Measurements from ENCODE around the gene PHLDB1. TPM values are rescaled to one million over a fixed set of nuclear protein-coding genes. Genes with fewer than 3 reads are reported as not detected.
"Not testable (repeated sequence)": the region's sequence is repeated elsewhere in the genome, so short reads cannot be mapped to it uniquely, and the experiment has no call there.

Gene PHLDB1
- 42.2 and 48.7 TPM in 2 replicates for total RNA-seq (2014; rRNA removed; shearing (Covaris generic))
- 33.0 TPM in 2 replicates for polyA plus RNA-seq (2015; cell fraction: cytosol; rRNA removed)
- 103 and 106 TPM in 2 replicates for polyA plus RNA-seq (2015; cell fraction: nucleus; rRNA removed)

- DNase-seq (ENCODE audit: low read depth), result peak; percentile 76
These were observed at the start of gene PHLDB1 for GRCh38 chr11:118607401-118608359. PHLDB1 (plus strand) TSS chr11:118607615; CDS start chr11:118613837, 6,222 bp downstream.

- no peak for DNase-seq (ENCODE audit: low read depth)
These were observed 46.6 kb upstream of the PHLDB1 start for GRCh38 chr11:118560806-118561205.

GRCh38 chr11:118565051-118565450 is 42.4 kb upstream of the PHLDB1 start:
- no peak for DNase-seq (ENCODE audit: low read depth)

- no peak for DNase-seq (ENCODE audit: low read depth)
These were observed 37.7 kb upstream of the PHLDB1 start for GRCh38 chr11:118569670-118570069.

DNA sequence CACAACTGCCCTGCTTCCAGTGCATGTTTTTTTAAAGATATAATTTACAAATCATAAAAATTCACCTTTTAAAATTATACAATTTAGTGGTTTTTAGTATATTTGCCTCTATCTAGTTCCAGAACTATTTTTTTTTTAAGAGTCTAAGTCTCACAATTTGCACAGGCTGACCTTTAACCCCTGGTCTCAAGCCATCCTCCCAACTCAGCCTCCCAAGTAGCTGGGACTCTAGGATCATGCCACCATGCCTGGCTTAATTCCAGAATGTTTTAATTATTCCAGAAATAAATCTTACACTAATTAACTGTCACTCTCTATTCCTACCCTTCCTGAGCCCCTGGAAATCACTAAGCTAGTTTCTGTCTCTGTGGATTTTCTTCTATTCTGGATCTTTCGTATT is 36.6 kb upstream of the PHLDB1 start:
- no peak for DNase-seq (ENCODE audit: low read depth)

- DNase-seq (ENCODE audit: low read depth), result not testable (repeated sequence)
These were observed 35.7 kb upstream of the PHLDB1 start for GRCh38 chr11:118571701-118572060.

- DNase-seq (ENCODE audit: low read depth), result peak; percentile 40
These were observed 35.1 kb upstream of the PHLDB1 start, which contains the start of gene ARCN1 for GRCh38 chr11:118572061-118572980. ARCN1 (plus strand) TSS chr11:118572409; CDS start chr11:118572548, 139 bp downstream.

GRCh38 chr11:118572981-118573550 is 34.3 kb upstream of the PHLDB1 start:
- DNase-seq (ENCODE audit: low read depth), result peak; percentile 36

DNA sequence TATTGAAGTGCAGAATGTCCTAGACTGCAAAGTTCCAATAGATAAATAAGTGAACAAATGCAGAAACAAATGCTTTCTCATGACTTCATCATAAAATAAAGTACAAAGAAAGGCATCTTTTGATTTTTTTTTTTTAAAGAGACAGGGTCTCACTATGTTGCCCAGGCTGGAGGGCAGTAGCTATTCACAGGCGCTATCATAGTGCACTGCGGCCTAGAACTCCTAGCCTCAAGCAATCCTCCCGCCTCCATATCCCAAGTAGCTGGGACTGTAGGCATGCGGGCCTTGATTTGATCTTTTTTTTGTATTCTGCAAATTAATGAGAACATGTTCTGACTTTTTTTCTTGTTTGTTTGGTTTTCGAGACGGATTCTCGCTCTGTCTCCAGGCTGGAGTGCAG is 32.8 kb upstream of the PHLDB1 start:
- no peak for DNase-seq (ENCODE audit: low read depth)

DNA sequence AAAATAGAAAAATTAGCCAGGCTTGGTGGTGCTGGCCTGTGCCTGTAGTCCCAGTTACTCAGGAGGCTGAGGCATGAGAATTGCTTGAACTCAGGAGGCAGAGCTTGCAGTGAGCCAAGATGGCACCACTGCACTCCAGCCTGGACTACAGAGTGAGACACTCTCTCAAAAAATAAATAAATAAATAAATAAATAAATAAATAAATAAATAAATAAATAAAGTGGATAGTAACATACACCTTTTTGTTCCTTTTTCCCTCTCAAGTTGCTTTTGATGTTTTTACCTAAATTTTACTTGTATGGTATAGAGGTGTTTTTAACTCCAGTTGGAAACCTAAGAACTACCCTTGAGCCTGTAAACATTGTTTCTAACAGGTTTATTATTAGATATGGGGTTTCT is 29.4 kb upstream of the PHLDB1 start:
- DNase-seq (ENCODE audit: low read depth), result not testable (repeated sequence)

DNA sequence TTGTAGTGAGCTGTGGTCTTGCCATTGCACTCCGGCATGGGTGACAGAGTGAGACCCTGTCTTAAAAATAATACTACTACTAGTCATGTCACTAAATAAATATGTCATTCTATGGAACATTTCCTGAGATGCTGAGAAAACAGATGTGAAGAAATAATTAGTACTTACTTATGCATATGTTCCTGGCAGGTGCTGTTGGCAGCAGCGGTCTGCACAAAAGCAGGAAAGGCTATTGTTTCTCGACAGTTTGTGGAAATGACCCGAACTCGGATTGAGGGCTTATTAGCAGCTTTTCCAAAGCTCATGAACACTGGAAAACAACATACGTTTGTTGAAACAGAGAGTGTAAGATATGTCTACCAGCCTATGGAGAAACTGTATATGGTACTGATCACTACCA is 26.4 kb upstream of the PHLDB1 start:
- no peak for DNase-seq (ENCODE audit: low read depth)

- no peak for DNase-seq (ENCODE audit: low read depth)
These were observed 19.5 kb upstream of the PHLDB1 start for GRCh38 chr11:118587952-118588351.

- DNase-seq (ENCODE audit: low read depth), result no peak
These were observed 14.6 kb upstream of the PHLDB1 start for GRCh38 chr11:118592616-118593367.

DNA sequence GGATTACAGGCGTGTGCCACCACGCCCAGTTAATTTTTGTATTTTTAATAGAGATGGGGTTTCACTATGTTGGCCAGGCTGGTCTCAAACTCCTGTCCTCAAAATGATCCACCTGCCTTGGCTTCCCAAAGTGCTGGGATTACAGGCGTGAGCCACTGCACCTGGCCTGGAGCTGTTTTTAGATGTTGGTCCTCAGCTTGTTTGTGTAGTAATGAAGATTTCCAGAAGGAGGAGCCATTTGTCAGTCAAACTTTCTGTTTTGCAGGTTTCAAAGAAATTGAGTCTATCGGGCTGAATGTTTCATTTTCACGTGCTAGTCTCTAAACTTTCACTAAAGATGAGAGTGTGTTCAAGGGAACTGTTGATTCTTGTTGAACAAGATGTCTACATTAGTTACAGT is 12.4 kb upstream of the PHLDB1 start:
- DNase-seq (ENCODE audit: low read depth), result peak; percentile 43

- no peak for DNase-seq (ENCODE audit: low read depth)
These were observed 10.9 kb upstream of the PHLDB1 start for GRCh38 chr11:118596224-118597146.

- no peak for DNase-seq (ENCODE audit: low read depth)
These were observed 9.9 kb upstream of the PHLDB1 start for GRCh38 chr11:118597556-118597955.

GRCh38 chr11:118602331-118602730 is 5.1 kb upstream of the PHLDB1 start:
- DNase-seq (ENCODE audit: low read depth), result no peak

DNA sequence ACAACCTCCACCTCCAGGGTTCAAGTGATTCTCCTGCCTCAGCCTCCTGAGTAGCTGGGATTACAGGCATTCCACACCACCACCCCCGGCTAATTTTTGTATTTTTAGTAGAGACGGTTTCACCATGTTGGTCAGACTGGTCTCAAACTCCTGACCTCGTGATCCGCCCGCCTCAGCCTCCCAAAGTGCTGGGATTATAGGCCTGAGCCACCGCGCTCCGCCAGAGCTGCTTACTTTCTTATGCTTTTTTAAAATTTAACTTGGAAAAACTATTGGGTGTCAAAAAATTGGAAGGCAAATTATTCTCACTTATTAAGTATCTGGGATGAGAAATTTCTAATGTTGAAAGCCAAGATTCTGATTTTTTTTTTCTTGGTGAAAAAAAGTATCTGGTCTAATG is 3.7 kb upstream of the PHLDB1 start:
- DNase-seq (ENCODE audit: low read depth), result not testable (repeated sequence)

DNA sequence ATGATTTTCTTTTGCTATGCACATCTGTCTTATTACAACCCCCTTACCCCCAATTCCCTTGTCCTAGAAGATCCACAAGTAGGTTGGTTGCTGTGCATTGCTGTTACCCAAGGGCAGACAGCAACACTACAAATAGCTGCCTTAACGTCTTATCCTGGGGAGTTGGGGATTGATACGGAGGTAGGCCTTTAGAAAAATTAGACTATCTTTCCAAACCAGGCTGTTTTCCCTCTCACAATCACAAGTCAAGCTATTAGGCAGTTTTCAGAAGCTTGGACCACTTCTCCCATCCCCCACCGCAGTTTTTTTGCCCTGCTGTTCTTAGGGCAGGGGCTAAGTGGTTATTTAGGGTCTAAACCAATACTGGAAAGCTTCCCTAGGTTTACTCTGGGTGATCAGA is 2.8 kb upstream of the PHLDB1 start:
- DNase-seq (ENCODE audit: low read depth), result no peak

Measured in HT1080 (cell line).